CD4-positive, alpha-beta T cell (primary cell): Measurements from ENCODE around the gene MED31. TPM values are rescaled to one million over a fixed set of nuclear protein-coding genes. Genes with fewer than 3 reads are reported as not detected.
A peak's percentile ranks its signal among the peaks of the same experiment; 100 is the strongest.
"Not testable (repeated sequence)": the region's sequence is repeated elsewhere in the genome, so short reads cannot be mapped to it uniquely, and the experiment has no call there.

Source experiments
- ATAC-seq: fragments of 200-7000 bp; cut with Tn5 transposase; one replicate; pipeline ENCODE4 v1.10.0; 2022; ENCODE audit warnings: mild to moderate bottlenecking; ENCODE audit not compliant: poor library complexity
- CTCF ChIA-PET: fragments of 350-600 bp; sonication (Branson Sonifier 250); formaldehyde crosslinking; loops from one replicate; lab custom pipeline; 2021; ENCODE audit warnings: antibody characterized with exemption, inconsistent platforms; lab: Charles Lee
- POLR2A ChIA-PET: fragments of 350-600 bp; sonication (Branson Sonifier 250); formaldehyde crosslinking; loops from one replicate; lab custom pipeline; 2021; ENCODE audit warnings: antibody characterized with exemption, inconsistent platforms; lab: Charles Lee
- DNase-seq, 14 experiments: peaks; one replicate each; pipeline ENCODE4 v3.0.0-alpha.2; 2013 to 2020; ENCODE audit warnings: mixed read lengths in 2 of 14
- H3K27ac ChIP-seq, 2 donors: one replicate each; pipeline versions ENCODE4 v1.5.1 to v1.7.0; 2013; ENCODE audit warnings: low read length in 2 of 2, low read depth in 1 of 2, mild to moderate bottlenecking in 1 of 2
- H3K27me3 ChIP-seq, 2 experiments: 1 replicate in 1 of 2; 2 replicates in 1 of 2; pipeline versions ENCODE4 v1.6.1 to v1.7.0; 2013; ENCODE audit warnings: low read length in 2 of 2, control low read depth in 1 of 2, mild to moderate bottlenecking in 1 of 2, moderate library complexity in 1 of 2; ENCODE audit not compliant: insufficient read depth in 2 of 2, control insufficient read depth in 1 of 2
- H3K36me3 ChIP-seq: one replicate; pipeline ENCODE4 v1.6.1; 2013; ENCODE audit warnings: low read length, control low read depth; ENCODE audit not compliant: insufficient read depth
- H3K4me1 ChIP-seq: one replicate; pipeline ENCODE4 v1.6.1; 2013; ENCODE audit warnings: low read length, control low read depth; ENCODE audit not compliant: insufficient read depth
- H3K4me3 ChIP-seq: one replicate; pipeline ENCODE4 v1.5.1; 2013; ENCODE audit warnings: mild to moderate bottlenecking, low read length, moderate library complexity
- H3K9me3 ChIP-seq, 2 experiments: 1 replicate in 1 of 2; 2 replicates in 1 of 2; pipeline versions ENCODE4 v1.6.1 to v1.7.0; 2013; ENCODE audit warnings: low read length in 2 of 2, mild to moderate bottlenecking in 2 of 2, control low read depth in 1 of 2, moderate library complexity in 1 of 2; ENCODE audit not compliant: control insufficient read depth in 1 of 2, insufficient read depth in 1 of 2
- H3K27ac Mint-ChIP-seq: one replicate; pipeline ENCODE4 v1.8.0; 2020; ENCODE audit warnings: mixed read lengths
- H3K27me3 Mint-ChIP-seq: one replicate; pipeline ENCODE4 v1.8.0; 2021; ENCODE audit warnings: mixed read lengths
- H3K36me3 Mint-ChIP-seq: one replicate; pipeline ENCODE4 v1.8.0; 2021; ENCODE audit warnings: low read depth, mixed read lengths
- H3K4me1 Mint-ChIP-seq: one replicate; pipeline ENCODE4 v1.8.0; 2021; ENCODE audit warnings: low read depth, mixed read lengths
- H3K4me3 Mint-ChIP-seq: one replicate; pipeline ENCODE4 v1.8.0; 2020; ENCODE audit warnings: mild to moderate bottlenecking, mixed read lengths
- H3K9me3 Mint-ChIP-seq: one replicate; pipeline ENCODE4 v1.8.0; 2020; ENCODE audit warnings: mixed read lengths
- intact Hi-C, 2 experiments: fragments of 100-400 bp; cut with DNase I in 1 of 2; cut with micrococcal nuclease in 1 of 2; formaldehyde crosslinking; loops; one replicate each; pipeline versions ENCODE4 v1.15.1 to v1.9.0; 2023 to 2025; cut with DNase I, micrococcal nuclease
- total RNA-seq, 174 experiments: library from RNA in 2 of 174; stranded (reverse) in 2 of 174; gene quantifications; one replicate each; pipeline ENCODE4 v1.2.3 and lab custom pipeline; 2021 to 2026
- TF ChIP-seq, protein P1 (sequence below): fragments of 200-600 bp; IDR thresholded peaks from one replicate; pipeline ENCODE4 v1.8.0; 2022; ENCODE audit warnings: antibody characterized with exemption, mild to moderate bottlenecking

MED31 gene
- total RNA-seq, 2 experiments from 2014 or later = 31.4 to 32.0 TPM

GRCh38 chr17:6667516-6667915 lies 16.1 kb upstream of the MED31 start:
- peaks cover 13% of the 10 kb centered on the region for H3K36me3 Mint-ChIP-seq
- Histone ChIP-seq H3K27ac (no peak overlapping the region), H3K9me3 (no peaks in the 10 kb centered on the region), H3K36me3 (peaks cover 8% of the 10 kb centered on the region), H3K4me3 (no peak overlapping the region), H3K4me1 (peaks cover 4% of the 10 kb centered on the region), H3K27me3 (no peaks in the 10 kb centered on the region)
- peaks cover 4% of the 10 kb centered on the region for H3K4me1 Mint-ChIP-seq
- POLR2A ChIA-PET = no interaction called here
- CTCF ChIA-PET = no interaction called here
- H3K27ac Mint-ChIP-seq = no peak overlapping the region
- H3K4me3 Mint-ChIP-seq = no peak overlapping the region
- ATAC-seq (no peak), DNase-seq (no peak)
- TF ChIP-seq, protein P1, sequence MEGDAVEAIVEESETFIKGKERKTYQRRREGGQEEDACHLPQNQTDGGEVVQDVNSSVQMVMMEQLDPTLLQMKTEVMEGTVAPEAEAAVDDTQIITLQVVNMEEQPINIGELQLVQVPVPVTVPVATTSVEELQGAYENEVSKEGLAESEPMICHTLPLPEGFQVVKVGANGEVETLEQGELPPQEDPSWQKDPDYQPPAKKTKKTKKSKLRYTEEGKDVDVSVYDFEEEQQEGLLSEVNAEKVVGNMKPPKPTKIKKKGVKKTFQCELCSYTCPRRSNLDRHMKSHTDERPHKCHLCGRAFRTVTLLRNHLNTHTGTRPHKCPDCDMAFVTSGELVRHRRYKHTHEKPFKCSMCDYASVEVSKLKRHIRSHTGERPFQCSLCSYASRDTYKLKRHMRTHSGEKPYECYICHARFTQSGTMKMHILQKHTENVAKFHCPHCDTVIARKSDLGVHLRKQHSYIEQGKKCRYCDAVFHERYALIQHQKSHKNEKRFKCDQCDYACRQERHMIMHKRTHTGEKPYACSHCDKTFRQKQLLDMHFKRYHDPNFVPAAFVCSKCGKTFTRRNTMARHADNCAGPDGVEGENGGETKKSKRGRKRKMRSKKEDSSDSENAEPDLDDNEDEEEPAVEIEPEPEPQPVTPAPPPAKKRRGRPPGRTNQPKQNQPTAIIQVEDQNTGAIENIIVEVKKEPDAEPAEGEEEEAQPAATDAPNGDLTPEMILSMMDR = no peak
- intact Hi-C loops = loop anchor here (2.0 to 10.0 kb wide), 5 partner anchors 133 to 335 kb away; no protein-coding TSS in a partner anchor
- no peaks in the 10 kb centered on the region for H3K9me3 Mint-ChIP-seq
- no peaks in the 10 kb centered on the region for H3K27me3 Mint-ChIP-seq

- POLR2A ChIA-PET = no interaction called here
- TF ChIP-seq, protein P1 = no peak
- H3K4me3 Mint-ChIP-seq = no peak overlapping the region
- DNase-seq (no peak), ATAC-seq (no peak)
- Histone ChIP-seq H3K27ac (no peak overlapping the region), H3K27me3 (no peaks in the 10 kb centered on the region), H3K4me3 (no peak overlapping the region), H3K9me3 (no peaks in the 10 kb centered on the region), H3K4me1 (peaks cover 4% of the 10 kb centered on the region), H3K36me3 (peaks cover 8% of the 10 kb centered on the region)
- H3K9me3 Mint-ChIP-seq = no peaks in the 10 kb centered on the region
- no peaks in the 10 kb centered on the region for H3K27me3 Mint-ChIP-seq
- intact Hi-C loops = loop anchor here (2.0 to 10.0 kb wide), 5 partner anchors 134 to 336 kb away; no protein-coding TSS in a partner anchor
- no peak overlapping the region for H3K27ac Mint-ChIP-seq
- CTCF ChIA-PET = interaction anchor here (0.6 to 0.9 kb wide), 2 partner anchors 15 to 386 kb away, joined by 3 to 5 read pairs; partner anchors contain the start of genes C17orf100 and MED31
- peaks cover 4% of the 10 kb centered on the region for H3K4me1 Mint-ChIP-seq
- peaks cover 13% of the 10 kb centered on the region for H3K36me3 Mint-ChIP-seq
Measured at GRCh38 chr17:6666557-6666956, 15.2 kb upstream of the MED31 start.

DNA sequence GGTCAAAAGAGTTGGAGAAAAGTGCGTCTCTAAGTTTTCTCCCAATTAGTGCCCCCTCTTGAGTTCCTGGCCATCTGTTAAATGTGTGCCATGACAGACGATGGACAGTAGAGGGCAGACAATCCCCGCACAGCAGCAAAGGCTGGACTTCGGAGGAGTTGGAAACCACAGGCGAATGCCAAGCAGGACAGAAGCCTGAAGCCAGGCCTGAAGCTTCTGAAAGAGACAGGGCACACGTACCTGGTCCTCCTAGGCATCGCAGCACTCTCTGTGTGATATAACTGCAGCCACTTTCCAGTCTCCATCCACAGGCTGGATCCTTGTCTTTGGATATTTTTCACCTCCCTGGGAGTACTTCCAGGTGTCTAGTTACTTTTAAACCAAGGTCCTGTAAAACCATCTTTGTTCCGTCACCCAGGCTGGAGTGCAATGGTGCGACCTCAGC lies 14.7 kb upstream of the MED31 start:
- peaks cover 18% of the 10 kb centered on the region for H3K36me3 Mint-ChIP-seq
- H3K4me1 Mint-ChIP-seq = peaks cover 4% of the 10 kb centered on the region
- DNase-seq (peak in 11 of 14 experiments; percentile 19 to 73 (median 27)), ATAC-seq (peak; percentile 73)
- H3K9me3 Mint-ChIP-seq = no peaks in the 10 kb centered on the region
- no peak overlapping the region for H3K4me3 Mint-ChIP-seq
- H3K4me1 ChIP-seq = peaks cover 4% of the 10 kb centered on the region
- ChIA-PET CTCF (interaction anchor here (0.6 to 0.9 kb wide), 2 partner anchors 15 to 386 kb away, joined by 3 to 5 read pairs; partner anchors contain the start of genes C17orf100 and MED31), POLR2A (no interaction called here)
- H3K27ac Mint-ChIP-seq = no peak overlapping the region
- TF ChIP-seq, protein P1 = peak; percentile 84
- H3K36me3 ChIP-seq = peaks cover 8% of the 10 kb centered on the region
- H3K27me3 ChIP-seq = no peaks in the 10 kb centered on the region
- H3K9me3 ChIP-seq = no peaks in the 10 kb centered on the region
- intact Hi-C loops = loop anchor here (2.0 to 10.0 kb wide), 5 partner anchors 135 to 336 kb away; no protein-coding TSS in a partner anchor
- H3K27ac ChIP-seq = no peak overlapping the region
- H3K4me3 ChIP-seq = no peak overlapping the region
- no peaks in the 10 kb centered on the region for H3K27me3 Mint-ChIP-seq

GRCh38 chr17:6663200-6663599 lies 11.8 kb upstream of the MED31 start:
- ATAC-seq, H3K36me3 ChIP-seq, DNase-seq, H3K9me3 Mint-ChIP-seq, POLR2A ChIA-PET, H3K9me3 ChIP-seq, H3K27me3 ChIP-seq, H3K27me3 Mint-ChIP-seq, H3K4me3 ChIP-seq, H3K27ac ChIP-seq, H3K4me3 Mint-ChIP-seq, CTCF ChIA-PET, H3K27ac Mint-ChIP-seq: not testable (repeated sequence)
- peaks cover 16% of the 10 kb centered on the region for H3K36me3 Mint-ChIP-seq
- H3K4me1 Mint-ChIP-seq = peaks cover 21% of the 10 kb centered on the region
- H3K4me1 ChIP-seq = peaks cover 12% of the 10 kb centered on the region
- intact Hi-C loops = loop anchor here in 1 of 2 experiments (10.0 kb wide), 1 partner anchor 252 kb away; no protein-coding TSS in a partner anchor
